HG03045 (cell line): ENCODE results near the gene HOXA13.

Experiments used
- ATAC-seq: cut with Tn5 transposase; IDR thresholded peaks from one replicate; pipeline ENCODE4 v1.9.1; 2021; ENCODE audit warnings: mild to moderate bottlenecking, moderate library complexity; ENCODE audit not compliant: unreplicated experiment

Gene HOXA13

DNA sequence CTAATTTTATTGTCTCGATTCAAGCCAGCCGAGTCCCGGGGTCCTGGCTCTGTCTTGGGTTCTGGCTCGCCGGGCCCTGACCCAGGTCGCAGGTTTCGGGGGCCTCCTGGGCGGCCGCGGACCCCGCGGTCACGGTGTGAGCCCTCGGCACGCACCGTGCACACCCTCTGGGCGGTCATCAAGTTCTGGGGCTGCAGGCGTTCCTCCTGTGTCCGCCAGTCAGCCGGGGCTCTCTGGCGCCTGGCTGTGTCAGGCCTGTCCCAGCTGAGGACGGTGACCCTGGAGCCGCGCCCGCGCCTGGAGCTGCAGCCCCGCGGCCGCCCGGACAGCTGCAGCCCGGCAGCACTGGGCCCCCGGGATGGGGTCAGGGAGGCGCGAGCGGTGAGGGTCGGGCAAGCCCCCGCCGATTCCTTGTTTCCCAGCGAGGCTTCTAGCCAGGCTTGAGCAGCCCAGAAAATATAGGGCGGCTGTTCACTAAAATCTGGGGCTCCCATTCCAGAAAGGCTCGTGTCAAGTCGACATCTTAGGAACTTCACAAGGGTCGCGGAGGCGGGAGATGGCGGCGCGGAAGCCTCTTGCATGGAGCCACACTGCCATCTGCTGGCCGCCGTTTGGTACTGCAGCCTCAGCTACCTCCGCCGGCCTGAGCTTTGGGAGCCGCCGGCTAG, 39.2 kb downstream of the HOXA13 start:
- peak; percentile 61 for ATAC-seq

DNA sequence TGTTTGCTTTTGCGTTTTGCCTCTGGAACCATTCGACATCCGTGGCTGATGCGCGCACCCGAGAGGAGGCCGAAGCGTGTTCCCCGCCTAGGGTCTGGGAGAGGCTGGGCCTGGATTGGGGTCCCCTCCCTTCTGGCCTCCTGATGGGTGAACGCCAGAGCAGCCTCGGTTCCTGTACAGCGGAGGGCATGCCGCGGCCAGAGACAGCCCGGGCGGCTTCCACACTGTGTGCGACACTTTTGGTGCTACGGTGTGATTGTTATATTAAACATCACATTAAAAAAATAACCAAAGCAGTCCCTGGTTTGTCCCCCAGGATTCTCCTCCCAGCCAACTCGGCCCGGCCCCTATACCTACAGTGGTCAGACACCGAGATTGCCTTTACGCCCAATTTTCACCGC, 39.7 kb downstream of the HOXA13 start:
- no peak for ATAC-seq

DNA sequence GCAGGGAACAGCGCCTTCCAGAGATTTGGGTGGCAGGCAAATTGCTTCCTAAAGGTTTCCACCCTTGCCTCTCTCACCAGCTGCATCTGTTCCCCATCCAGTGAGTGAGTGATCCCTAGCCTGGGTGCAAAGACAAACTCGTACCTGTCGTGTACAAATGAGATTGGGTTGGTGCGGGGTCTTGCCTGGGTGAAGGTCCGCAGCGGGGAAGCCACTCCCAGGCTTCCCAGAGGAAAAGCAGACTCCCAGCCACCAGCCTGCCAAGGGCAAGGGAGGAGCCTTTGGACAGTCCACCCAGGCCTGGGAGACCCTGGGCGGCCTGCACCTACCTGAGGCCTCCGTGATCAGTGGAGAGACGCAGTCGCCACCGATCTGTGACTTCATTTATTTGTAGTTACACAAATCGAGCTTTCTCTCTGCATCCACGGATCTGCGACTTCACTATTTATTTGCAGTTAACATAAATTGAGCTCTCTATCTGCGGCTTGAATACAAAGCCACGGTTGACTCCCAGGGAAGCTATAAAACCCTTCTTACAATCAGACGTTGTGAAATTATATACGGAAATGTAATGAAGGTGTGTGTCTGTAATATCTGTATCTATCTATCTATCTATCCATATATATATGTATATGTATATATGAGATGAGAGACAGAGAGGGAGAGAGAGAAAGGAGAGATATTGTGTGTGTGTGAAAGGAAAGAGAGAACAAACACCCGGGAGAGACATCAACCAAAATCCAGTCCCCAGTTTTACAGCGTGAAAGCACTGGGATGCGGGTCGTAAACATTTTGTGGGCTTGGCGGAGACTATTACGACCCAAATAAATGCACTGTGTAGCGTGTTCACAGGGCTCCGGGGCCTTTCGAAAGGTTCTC, 40.4 kb downstream of the HOXA13 start:
- ATAC-seq, result no peak

DNA sequence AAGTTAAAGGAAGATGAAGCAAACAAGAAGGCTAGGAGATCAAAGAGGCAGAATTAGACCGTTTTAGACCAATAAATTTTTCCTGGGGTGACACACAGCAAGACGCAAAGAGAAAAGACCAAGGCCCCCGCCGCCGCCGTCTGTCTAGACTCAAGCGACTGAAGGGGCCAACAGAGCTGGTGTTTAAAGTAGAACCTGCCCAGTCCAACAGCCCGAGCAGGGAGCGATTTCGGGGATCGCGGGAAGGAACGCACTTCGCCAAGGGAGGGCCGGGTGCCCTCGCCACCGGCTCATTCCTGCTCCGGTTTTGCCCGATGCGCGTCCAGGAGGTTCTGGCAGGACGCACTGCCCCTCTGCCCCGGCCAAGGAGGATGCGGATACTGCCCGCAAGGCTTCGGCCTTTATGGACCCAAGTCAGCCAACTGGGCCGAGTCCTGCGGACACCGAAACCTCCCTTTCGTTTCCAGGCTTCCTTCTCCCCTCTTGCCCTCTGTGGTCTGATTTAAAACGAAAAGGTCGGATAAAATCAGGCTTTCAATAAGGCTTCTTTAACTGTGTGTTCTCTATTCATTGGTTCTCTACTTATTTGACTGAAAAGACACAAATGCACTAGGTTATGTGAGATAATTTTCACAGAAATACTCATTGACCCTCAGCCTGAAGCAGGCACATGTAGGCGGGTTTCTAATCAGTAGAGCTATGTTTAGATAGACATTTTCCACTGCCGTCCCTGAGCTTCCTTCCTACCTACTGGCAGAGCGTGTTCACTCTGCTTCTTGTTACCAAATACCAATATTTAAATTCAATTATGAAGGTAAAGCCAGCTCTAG, 41.2 kb downstream of the HOXA13 start:
- ATAC-seq, result no peak

DNA sequence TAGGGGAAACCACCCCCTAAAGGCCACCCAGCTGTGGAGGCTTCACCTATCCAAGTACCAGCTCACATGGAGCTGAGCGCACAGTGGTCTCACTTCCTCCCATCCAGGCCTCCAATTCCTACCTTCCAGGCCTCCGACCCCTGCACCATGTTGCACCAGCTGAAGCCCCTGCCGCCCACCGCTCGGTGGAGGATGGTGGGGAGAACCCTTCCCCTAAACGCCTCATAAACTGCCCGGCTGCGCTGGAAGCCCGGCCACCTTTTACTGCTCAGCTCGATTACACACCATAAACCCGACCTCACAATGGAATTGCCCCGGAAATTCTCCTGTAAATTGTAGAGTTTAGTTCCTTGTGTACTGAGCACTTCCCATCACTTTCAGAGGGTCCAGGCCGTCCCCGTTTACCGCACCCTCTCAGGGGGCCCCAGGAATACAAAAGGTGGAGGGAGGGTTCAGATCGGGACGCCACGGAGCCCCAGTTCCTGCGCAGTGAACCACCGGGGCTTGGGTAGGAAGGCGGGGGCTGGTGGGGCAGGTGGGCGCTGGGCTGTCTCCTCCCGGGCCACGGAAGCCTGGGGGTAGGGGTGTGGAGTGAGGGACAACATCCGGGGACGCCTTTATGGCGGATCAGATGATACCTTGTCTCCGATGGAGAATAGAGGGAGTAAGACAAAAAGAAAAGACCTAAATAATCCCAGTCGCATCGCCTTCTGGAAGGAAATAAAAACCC, 42.0 kb downstream of the HOXA13 start:
- no peak for ATAC-seq

DNA sequence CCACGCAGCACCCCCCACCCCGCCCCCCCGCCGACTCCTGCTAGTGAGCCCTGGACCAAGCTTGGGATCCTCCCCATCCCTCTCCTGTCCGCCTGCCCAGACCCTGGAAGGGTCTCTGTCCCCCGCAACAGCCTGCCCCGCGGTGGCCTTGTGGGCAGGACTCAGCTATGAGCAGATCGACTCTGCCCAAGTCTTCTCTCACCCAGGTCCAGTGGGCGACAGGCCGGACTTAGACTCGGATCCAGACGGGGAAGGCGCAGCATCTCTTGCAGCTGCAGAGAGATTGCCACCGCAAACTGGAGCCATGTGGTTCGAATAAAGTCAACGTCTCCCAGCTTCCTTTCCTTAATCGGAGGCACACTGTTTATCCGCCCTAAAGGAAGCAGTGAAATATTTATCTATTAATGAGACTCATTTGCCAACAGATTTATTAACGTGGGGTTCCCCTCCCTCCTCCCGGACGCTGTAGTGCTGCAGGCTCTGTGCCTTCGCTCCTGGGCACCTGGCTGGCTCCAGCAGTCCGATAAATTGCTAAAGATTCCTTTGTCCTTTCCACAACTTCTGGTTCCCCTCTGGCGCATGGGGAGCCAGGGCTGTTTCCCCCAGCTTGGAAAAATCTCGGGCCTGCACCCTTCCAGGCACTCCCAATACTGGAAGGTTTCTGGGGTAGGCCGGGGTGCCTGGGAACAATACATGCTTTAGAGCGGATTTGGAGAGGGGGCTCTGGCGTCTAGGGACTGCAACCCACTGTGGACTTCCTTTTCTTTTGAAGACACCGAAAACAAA, 42.8 kb downstream of the HOXA13 start:
- no peak for ATAC-seq

DNA sequence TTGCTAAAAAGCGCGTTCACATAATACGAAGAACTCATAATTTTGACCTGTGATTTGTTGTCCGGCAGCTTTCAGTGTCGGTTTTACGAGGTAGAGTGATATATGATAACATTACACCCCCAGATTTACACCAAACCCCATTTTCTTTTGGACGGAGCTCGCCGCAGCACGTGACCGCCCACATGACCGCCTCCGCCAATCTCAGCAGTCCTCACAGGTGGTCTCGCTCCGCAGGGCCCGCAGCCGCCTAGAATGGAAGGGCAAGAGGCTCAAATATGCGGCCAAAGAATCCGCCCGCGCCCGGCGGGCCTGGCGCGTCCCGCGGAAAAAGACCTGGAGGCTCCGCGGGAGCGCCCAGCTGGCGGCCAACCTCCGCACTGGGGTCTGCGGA, 43.4 kb downstream of the HOXA13 start, which contains the start of gene HOXA7:
Gene HOXA7 (minus strand): TSS at position 168 of the 391 bp plus-strand sequence. CDS start 130 bp downstream, at position 38.
- ATAC-seq, result no peak

DNA sequence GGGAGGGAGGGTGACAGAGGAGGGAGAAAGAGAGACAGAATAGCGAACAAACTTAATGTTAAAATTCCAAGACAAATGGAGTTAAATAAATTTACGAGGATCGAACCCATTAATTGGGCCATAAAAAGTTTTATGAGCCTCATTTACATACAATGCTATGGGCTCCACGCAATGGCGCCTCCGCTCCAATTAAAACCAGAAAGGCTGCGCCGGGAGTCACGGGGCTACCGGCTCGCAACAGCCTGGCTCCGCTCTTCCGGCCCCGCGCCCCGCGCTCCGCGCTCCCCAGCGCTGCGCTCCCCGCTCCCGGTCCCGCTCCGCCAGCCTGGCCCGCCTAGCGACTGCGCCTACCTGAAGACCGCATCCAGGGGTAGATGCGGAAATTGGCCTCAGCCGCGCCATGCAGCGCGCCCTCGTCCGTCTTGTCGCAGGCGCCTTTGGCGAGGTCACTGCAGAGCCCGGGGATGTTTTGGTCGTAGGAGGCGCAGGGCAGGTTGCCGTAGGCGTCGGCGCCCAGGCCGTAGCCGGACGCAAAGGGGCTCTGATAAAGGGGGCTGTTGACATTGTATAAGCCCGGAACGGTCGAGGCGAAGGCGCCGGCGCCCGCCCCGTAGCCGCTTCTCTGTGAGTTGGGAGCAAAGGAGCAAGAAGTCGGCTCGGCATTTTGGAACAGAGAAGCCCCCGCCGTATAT, 43.9 kb downstream of the HOXA13 start:
- ATAC-seq, result no peak

DNA sequence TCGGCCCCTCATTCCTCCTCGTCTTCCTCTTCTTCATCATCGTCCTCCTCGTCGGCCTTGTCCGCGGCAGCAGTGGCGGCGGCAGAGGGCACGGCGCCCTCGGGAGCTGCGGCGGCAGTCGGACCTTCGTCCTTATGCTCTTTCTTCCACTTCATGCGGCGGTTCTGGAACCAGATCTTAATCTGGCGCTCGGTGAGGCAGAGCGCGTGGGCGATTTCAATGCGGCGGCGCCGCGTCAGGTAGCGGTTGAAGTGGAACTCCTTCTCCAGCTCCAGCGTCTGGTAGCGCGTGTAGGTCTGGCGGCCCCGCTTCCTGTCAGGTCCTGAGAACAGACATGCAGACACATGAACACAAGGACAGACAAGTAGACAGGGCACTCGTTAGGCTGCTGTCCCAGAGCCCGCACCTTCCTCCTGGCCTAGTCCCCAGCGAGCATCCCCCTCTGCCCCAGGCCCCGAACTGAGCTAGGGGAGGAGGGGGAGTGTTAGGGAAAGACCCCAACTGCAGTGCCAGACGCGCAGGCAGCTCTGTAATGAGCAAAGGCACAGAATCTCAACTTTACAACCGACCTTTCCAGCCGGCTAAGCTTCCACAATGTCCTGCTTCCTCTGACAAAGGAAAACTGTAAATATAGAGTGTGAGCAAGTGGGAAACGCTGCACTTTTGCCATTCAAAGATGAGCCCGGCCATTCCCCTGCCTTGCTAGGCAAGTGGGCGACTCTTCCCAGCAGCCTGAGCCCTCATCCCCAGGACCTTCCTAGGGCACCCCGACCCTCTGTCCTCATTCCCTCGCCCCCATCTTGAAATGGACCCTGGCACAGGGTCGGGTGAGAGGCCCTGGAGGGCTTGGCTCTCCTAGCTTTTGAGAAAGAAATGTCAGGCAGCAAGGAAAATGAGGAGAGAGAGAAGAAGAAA, 44.7 kb downstream of the HOXA13 start:
- no peak for ATAC-seq

DNA sequence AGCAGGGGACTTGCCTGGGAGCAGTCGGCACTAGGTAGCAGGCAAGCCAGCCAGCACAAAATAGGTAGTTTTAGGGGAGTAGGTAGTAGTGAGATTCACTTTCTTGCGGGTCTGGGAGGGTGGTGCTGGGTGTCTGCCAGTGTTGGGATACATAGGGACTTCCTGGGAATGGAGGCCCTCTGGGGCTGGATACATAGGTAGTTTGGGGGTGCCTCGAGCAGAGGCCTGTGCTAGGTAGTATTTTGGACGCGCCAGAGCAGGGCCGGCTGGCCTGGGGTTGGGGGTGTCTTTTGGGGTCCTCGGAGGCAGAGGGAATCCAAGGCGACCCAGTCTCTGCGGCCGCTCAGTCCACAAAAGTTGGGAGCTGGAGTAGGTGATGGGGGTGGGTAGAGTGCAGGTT, 45.5 kb downstream of the HOXA13 start:
- ATAC-seq, result no peak

DNA sequence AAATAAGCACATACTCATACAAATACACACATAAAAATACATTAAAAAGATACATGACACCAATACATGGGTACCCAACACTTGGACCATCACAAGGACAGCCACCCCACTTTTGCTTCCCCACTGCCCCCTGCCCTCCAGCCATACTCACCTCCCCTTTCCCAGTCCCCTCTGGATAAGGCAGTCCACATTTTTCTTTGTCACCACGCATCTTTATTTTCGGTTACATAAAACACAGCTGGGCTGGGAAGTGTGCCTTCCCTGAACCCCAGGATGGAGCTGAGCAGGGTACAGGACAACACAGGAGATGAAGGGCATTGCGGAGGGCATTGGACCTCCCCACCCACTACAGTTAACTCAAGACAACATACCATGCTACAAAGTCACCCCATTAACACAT, 46.4 kb downstream of the HOXA13 start:
- no peak for ATAC-seq

DNA sequence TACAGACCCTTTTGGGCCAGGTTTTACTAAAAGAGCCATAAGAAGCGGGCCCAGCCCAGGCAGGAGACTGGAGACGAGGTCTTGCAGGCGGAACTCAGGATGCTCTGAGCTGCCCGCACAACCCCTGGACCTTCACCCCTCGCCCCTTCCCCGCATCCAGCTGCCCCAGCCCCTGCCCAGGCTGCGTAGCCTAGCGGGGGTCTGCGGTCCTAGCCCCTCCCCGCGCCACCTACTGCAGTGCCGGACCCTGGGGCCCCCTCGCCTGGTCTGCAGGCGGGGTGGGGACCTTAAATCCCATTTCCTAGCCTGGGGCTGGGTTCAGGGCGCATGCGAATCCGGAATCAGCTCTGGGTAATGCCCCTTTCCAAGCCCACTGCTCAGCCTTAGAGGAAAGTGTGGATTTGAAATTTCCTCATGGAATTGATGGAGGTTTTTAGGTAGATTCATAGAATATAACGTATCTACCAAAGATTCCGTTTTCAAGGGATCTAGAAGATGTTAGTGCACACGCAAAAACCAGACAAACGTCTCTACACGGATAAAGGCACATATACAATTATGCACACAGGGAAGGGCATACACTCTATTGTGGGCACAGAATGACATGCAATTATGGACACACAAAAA, 47.0 kb downstream of the HOXA13 start:
- ATAC-seq, result no peak

DNA sequence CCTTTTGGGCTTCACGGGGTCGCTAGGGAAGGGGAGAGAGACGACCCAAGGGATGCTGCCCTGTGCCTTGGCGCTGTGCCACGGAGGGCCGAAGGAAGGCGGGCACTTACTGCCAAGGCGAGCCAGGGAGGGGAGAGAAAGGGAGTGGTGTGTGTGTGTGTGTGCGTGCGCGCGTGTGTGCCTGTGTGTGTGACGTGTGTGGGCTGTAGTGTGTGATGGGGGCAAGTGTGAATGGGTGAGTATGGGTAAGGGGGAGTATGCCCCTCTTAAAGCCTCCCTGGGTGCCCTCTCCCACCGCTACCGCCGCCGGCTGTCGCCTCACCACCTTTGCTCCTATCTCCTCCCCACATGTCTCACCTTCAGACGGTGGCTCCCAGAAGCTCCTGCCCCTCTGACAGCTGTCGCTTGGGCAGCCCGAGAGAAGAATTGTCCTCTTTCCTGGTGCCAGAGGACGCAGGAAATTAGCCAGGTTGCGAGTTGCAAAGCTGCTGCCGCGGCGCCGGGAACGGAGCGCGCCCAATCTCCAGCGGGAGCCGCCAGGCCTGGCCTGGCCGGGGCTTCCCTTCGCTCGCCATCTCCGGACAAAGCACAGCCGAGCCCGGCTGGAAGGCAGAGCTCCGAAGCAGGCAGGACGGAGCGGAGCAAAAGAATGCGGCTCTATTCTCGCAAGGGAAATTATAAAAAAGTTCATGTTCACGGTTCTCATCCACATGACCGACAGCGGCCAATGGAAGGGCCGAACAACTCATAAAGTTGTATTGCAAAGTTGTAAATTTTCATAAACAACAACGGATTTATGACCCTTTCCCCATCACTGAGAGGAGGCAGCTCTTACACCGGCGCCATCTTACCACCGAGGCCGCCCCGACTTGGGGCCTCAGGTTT, 47.7 kb downstream of the HOXA13 start, which contains the start of gene HOXA3:
Gene HOXA3 (minus strand): TSS at position 653 of the 885 bp plus-strand sequence. CDS start 41,943 bp downstream, outside the sequence.
- no peak for ATAC-seq

DNA sequence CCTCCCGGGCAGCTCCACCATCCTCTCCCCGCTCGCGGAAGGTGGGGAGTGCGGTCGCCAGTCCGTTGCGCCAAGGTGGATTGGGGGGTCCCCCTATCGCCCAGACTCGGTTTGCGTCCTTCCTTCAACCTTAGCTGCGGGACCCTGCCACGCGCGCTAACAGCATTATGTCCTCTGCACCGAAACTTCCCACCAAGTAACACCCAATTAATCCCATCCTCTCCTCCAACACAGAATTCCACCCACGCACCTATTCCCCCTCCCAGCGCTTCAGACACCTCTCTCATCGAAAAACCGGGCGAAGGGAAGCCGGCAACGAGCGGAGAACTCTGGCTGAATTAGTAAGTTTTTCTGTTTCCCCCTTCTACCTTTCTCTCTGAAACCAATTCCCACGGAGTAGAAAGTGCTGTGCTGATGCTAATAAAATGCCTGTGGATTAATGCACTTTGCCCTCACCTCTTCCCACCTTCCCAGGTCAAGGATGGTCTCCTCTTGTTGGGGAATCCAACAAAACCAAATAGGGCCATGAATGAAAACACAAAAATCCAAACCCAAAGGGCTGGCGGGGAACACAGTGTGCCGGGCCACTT, 48.5 kb downstream of the HOXA13 start:
- ATAC-seq, result no peak

DNA sequence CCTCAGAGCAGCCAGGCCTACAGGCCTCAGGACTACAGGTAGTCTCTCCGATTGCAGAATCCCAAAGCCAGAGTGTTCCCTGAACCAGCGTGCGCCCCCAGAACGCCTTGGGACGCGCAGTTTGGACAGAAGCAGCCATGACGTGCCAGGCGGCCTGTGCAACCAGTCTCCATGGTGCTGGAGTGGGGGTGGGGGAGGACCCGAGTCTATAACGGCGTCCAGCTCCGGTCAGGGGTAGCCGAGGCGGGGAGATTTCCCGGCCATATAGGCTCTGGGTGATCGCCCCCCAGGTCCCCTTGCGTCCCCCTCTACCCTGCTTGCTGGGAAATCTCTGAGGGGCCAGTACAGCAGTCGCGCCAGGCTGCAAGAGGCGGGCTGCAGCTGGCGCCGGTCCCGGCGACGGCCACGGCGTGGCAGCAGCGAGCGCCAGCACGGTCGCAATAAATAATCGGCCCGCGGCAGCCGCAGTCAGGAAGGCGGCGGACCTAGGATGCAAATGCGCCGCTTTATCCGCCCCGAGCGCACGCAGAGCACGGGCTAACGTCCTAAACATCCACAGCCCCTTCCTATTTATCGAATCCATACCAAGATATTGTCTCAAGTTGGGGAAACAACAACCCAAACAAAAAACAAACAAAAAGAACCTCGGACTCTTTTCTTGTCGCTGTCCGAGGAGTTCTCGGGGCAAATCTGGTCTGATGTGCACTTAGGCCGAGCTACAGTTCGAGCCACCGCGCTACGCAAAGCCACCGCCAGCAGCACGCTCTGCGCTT, 49.1 kb downstream of the HOXA13 start:
- ATAC-seq, result peak; percentile 83
